ENCODE measurements around the gene SEC24D.

SEC24D gene

GRCh38 chr4:118711052-118711451 is 124.9 kb downstream of the SEC24D start:
- no peak for DNase-seq

- DNase-seq: no peak
Observed at GRCh38 chr4:118703118-118703517, 132.8 kb downstream of the SEC24D start.

- peak; percentile 95 for DNase-seq
Observed at GRCh38 chr4:118684873-118685811, 150.8 kb downstream of the SEC24D start, which contains the start of gene METTL14. Gene METTL14 (plus strand): TSS chr4:118685392. CDS start chr4:118685535, 143 bp downstream.

- DNase-seq: no peak
Observed at GRCh38 chr4:118683513-118683912, 152.4 kb downstream of the SEC24D start.

- no peak for DNase-seq
Observed at GRCh38 chr4:118682928-118683327, 153.0 kb downstream of the SEC24D start.

GRCh38 chr4:118680808-118681207 is 155.1 kb downstream of the SEC24D start:
- DNase-seq: no peak

GRCh38 chr4:118676128-118676527 is 159.8 kb downstream of the SEC24D start:
- DNase-seq: no peak
